C4-2B (cell line): ENCODE data around the gene THEMIS.

Experiments
- CTCF ChIP-seq: fragments of 450-650 bp; conservative IDR thresholded peaks from 2 replicates; pipeline ENCODE4 v1.5.1; 2017; ENCODE audit warnings: mild to moderate bottlenecking
- ZFX ChIP-seq: fragments of 450-650 bp; IDR thresholded peaks from 2 replicates; pipeline ENCODE4 v1.6.1; 2017

DNA sequence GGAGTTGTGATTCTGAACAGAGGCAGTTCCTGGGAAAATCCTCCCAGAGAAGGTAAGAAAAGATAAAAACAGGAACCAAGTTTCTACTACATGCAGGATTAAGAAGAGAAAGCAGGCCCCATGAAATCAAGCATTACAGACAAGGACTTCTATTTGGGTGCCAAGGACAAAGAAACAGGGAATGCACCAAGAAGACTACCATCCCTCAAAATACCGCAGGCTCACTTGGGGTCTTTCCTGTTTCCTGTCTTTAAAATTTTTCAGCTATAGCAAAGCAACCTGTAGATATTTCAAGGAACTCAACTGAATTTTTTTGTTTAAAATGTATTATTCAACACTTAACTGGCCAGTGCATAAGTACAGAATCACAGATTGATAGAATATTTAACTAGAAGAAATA lies 107.5 kb downstream of the THEMIS start:
- no peak for TF ChIP-seq CTCF
- no peak for TF ChIP-seq ZFX
